GM18505 (cell line): ENCODE results near the gene PALLD.

ENCODE experiments used
- ATAC-seq: cut with Tn5 transposase; IDR thresholded peaks from one replicate; pipeline ENCODE4 v1.9.1; 2021; ENCODE audit not compliant: unreplicated experiment
- POLR2A ChIP-seq: IDR thresholded peaks from 4 replicates; pipeline ENCODE4 v1.6.1; 2011; ENCODE audit warnings: borderline replicate concordance; ENCODE audit not compliant: insufficient read depth, insufficient read length; ENCODE audit errors: extremely low read depth

The PALLD gene

GRCh38 chr4:168587411-168588125 is 90.7 kb downstream of the PALLD start:
- TF ChIP-seq POLR2A, result no peak
- ATAC-seq, result no peak

- no peak for ATAC-seq
- TF ChIP-seq POLR2A, result no peak
These were observed 92.2 kb downstream of the PALLD start for GRCh38 chr4:168588916-168589531.

- ATAC-seq, result no peak
- TF ChIP-seq POLR2A, result no peak
These were observed 95.8 kb downstream of the PALLD start for GRCh38 chr4:168592676-168593075.

DNA sequence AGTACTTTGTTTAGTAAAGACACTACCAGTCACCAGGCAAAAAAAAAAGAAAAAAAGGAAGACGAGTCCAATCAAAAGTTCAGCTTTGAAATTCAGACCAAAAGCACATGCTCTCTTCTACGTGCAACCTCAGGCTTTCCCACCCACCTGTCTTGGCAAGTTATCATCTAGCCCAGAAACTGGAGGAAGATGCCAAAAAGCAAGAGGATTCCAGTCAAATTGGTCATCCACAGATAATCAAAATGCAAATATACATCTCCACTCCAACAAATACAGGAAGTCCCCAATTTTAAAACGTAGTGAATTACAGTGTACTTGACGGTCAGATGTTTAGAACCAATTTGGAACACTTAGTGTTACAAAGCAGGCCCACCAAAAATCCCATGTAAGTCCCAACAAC is 96.5 kb downstream of the PALLD start:
- no peak for ATAC-seq
- no peak for TF ChIP-seq POLR2A

DNA sequence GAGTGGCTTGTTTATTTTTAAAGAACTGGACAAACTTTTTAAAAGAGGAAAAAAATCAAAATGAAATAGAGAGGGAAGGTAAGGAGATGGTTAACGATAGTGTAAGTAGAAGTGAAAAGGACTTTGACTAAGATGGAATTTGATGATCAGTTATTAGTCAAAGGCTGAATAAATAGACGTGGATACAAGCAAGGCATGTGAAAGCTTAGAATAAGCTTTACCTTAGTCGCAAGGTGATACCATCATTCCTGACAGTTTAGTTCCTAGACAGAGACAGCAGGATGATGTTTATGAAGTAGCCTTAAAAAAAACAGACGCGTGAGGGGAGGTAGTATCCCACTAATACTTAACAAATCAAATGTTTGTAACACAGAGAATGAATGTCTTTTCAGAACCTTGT is 97.3 kb downstream of the PALLD start:
- TF ChIP-seq POLR2A, result no peak
- no peak for ATAC-seq

GRCh38 chr4:168598191-168598590 is 101.3 kb downstream of the PALLD start:
- no peak for ATAC-seq
- TF ChIP-seq POLR2A, result no peak

DNA sequence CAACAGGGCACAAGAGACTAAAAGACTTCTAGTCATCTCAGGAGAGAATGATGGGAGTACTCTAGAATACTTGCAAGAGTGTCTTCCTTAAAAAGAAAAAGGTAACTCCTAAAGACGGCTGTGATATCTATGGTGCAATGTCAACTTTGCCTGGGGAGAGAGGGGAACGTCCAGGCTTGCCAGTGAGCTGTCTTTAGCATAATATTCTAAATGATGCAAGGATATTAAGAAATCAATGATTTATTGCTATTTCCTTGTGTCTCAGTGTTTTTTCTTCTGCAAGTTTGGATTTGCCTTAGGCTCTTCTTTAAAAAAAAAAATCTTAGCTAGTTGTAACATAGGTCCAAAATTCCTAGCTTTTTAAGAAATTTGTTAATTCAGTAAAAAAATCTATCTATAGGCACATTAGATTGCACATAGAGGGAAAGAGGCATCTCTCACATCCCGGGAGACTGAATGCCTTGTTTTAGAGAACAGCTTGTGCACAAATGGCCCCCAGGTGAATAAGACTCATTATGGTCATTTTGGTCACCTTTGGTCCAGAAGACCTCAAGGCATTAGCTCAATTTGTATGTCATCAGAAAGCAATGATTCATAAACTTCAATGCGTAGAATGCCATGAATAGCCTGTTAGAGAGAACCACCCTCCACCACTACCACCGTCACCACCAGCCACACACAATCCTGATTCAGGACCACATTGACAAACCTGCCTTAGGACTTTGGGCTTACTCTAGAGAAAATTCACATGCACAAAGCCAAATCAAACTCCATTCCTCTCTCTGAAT is 104.1 kb downstream of the PALLD start:
- no peak for ATAC-seq
- no peak for TF ChIP-seq POLR2A

- TF ChIP-seq POLR2A, result no peak
- no peak for ATAC-seq
These were observed 105.0 kb downstream of the PALLD start for GRCh38 chr4:168601899-168602298.

- no peak for TF ChIP-seq POLR2A
- ATAC-seq, result no peak
These were observed 107.9 kb downstream of the PALLD start for GRCh38 chr4:168604496-168605373.

GRCh38 chr4:168605411-168605810 is 108.6 kb downstream of the PALLD start:
- ATAC-seq, result no peak
- TF ChIP-seq POLR2A, result no peak

DNA sequence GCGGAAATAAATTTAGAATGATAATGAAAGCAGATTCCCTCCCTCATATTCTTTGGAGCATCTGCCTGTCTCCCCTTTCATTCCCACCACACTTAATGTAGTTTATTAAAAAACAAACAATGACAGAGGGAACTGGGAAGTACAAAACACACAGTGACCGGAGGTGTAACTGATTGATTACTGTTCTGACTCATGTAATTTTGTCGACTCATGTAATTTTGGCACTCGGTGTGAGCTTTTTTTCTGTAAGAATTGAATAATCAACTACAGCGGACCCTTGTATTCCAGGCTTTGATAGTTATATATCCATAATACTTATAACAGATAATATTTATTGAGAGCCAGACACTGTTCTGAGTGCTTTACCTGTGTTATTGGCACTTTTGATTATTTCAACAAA is 110.4 kb downstream of the PALLD start:
- ATAC-seq, result no peak
- no peak for TF ChIP-seq POLR2A

DNA sequence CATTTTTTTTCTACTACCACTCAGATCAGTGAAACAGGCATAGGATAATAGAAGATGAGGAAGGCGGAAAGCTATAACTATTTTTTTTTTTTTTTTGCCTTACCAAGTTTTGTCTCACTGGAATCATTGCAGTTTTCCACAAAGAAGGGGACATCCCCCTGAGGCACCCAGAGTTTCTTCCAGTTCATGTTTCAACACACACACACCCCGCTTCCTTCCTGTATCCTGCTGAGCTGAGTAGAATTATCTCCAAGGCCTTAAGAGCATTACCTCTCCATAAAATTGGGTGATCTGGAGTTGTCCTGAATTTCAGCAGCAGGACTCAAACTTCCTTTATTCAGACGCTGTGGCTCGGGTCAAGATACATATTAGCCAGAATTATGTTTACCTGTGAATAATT is 111.9 kb downstream of the PALLD start:
- ATAC-seq, result no peak
- no peak for TF ChIP-seq POLR2A

DNA sequence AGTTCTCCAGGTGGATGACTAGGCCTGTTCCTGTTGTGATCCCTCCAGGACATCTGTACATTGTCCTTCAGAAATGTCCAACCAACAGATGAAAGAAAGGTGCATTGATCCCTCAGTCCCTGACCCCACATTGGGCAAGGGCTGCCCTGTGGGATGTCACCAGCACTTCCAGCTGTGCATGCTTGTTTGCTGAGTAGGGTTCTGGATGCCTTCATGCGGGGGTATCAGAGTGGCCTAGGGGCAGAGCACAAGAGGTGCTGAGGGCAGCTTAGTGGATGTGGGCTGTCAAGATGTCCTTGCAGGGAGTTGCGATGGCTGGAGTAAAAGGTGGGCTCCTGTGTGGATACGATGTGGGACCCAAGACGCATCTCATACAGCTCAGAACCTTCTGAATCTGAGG is 112.5 kb downstream of the PALLD start:
- TF ChIP-seq POLR2A, result no peak
- no peak for ATAC-seq
